ENCODE data around the gene ATG7. TPM values are rescaled to one million over a fixed set of nuclear protein-coding genes. Genes with fewer than 3 reads are reported as not detected.

Gene ATG7
- total RNA-seq, 1 donor from 2014 or later, result 42.5 TPM

GRCh38 chr3:11549580-11550140 lies 277.5 kb downstream of the ATG7 start:
- Mint-ChIP-seq H3K36me3 (ENCODE audit: unreplicated experiment) (peaks cover 24% of the 10 kb centered on the region), H3K27ac (ENCODE audit: unreplicated experiment) (peak overlapping the region; percentile 70), H3K27me3 (ENCODE audit: unreplicated experiment) (no peaks in the 10 kb centered on the region), H3K9me3 (ENCODE audit: unreplicated experiment) (no peaks in the 10 kb centered on the region), H3K4me1 (ENCODE audit: unreplicated experiment) (peaks cover 67% of the 10 kb centered on the region), H3K4me3 (ENCODE audit: unreplicated experiment) (no peak overlapping the region)
- TF ChIP-seq CTCF (IDR thresholded peaks at IDR 0.05), result no peak
- DNase-seq (ENCODE audit: extremely low spot score, unreplicated experiment), result no peak

- H3K27me3 Mint-ChIP-seq (ENCODE audit: unreplicated experiment), result no peaks in the 10 kb centered on the region
- DNase-seq (ENCODE audit: extremely low spot score, unreplicated experiment), result no peak
- H3K36me3 Mint-ChIP-seq (ENCODE audit: unreplicated experiment), result peaks cover 31% of the 10 kb centered on the region
- TF ChIP-seq CTCF (IDR thresholded peaks at IDR 0.05), result no peak
- H3K9me3 Mint-ChIP-seq (ENCODE audit: unreplicated experiment), result no peaks in the 10 kb centered on the region
- H3K27ac Mint-ChIP-seq (ENCODE audit: unreplicated experiment), result peak overlapping the region; percentile 55
- no peak overlapping the region for H3K4me3 Mint-ChIP-seq (ENCODE audit: unreplicated experiment)
- H3K4me1 Mint-ChIP-seq (ENCODE audit: unreplicated experiment), result peaks cover 68% of the 10 kb centered on the region
Observed at GRCh38 chr3:11551036-11551435, 278.8 kb downstream of the ATG7 start.

GRCh38 chr3:11552289-11553264 lies 280.4 kb downstream of the ATG7 start:
- DNase-seq (ENCODE audit: extremely low spot score, unreplicated experiment), result no peak
- Mint-ChIP-seq H3K36me3 (ENCODE audit: unreplicated experiment) (peaks cover 42% of the 10 kb centered on the region), H3K27ac (ENCODE audit: unreplicated experiment) (peak overlapping the region; percentile 65), H3K4me3 (ENCODE audit: unreplicated experiment) (no peak overlapping the region), H3K4me1 (ENCODE audit: unreplicated experiment) (peaks cover 80% of the 10 kb centered on the region), H3K27me3 (ENCODE audit: unreplicated experiment) (no peaks in the 10 kb centered on the region), H3K9me3 (ENCODE audit: unreplicated experiment) (no peaks in the 10 kb centered on the region)
- no peak for TF ChIP-seq CTCF (IDR thresholded peaks at IDR 0.05)

GRCh38 chr3:11553436-11554235 lies 281.4 kb downstream of the ATG7 start:
- no peak for DNase-seq (ENCODE audit: extremely low spot score, unreplicated experiment)
- no peaks in the 10 kb centered on the region for H3K9me3 Mint-ChIP-seq (ENCODE audit: unreplicated experiment)
- no peak for TF ChIP-seq CTCF (IDR thresholded peaks at IDR 0.05)
- peak overlapping the region; percentile 65 for H3K27ac Mint-ChIP-seq (ENCODE audit: unreplicated experiment)
- peaks cover 87% of the 10 kb centered on the region for H3K4me1 Mint-ChIP-seq (ENCODE audit: unreplicated experiment)
- H3K27me3 Mint-ChIP-seq (ENCODE audit: unreplicated experiment), result no peaks in the 10 kb centered on the region
- H3K4me3 Mint-ChIP-seq (ENCODE audit: unreplicated experiment), result no peak overlapping the region
- H3K36me3 Mint-ChIP-seq (ENCODE audit: unreplicated experiment), result peaks cover 47% of the 10 kb centered on the region

Measured in osteocyte (in vitro differentiated cells).